ENCODE measurements around the gene PAX7.

Gene PAX7

GRCh38 chr1:18658831-18659230 lies 28.2 kb downstream of the PAX7 start:
- no peak for TF ChIP-seq POLR2A (IDR thresholded peaks at IDR 0.05; ENCODE audit: extremely low read depth, insufficient read length)
- TF ChIP-seq MAX (IDR thresholded peaks at IDR 0.05; ENCODE audit: low read depth, low read length) = no peak
- TF ChIP-seq, protein P1, sequence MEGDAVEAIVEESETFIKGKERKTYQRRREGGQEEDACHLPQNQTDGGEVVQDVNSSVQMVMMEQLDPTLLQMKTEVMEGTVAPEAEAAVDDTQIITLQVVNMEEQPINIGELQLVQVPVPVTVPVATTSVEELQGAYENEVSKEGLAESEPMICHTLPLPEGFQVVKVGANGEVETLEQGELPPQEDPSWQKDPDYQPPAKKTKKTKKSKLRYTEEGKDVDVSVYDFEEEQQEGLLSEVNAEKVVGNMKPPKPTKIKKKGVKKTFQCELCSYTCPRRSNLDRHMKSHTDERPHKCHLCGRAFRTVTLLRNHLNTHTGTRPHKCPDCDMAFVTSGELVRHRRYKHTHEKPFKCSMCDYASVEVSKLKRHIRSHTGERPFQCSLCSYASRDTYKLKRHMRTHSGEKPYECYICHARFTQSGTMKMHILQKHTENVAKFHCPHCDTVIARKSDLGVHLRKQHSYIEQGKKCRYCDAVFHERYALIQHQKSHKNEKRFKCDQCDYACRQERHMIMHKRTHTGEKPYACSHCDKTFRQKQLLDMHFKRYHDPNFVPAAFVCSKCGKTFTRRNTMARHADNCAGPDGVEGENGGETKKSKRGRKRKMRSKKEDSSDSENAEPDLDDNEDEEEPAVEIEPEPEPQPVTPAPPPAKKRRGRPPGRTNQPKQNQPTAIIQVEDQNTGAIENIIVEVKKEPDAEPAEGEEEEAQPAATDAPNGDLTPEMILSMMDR (IDR thresholded peaks at IDR 0.05; ENCODE audit: low read depth, low read length) = no peak
- TF ChIP-seq MYC (IDR thresholded peaks at IDR 0.05; ENCODE audit: low read depth, low read length) = no peak
- H3K4me3 ChIP-seq (ENCODE audit: low read depth, low read length) = no peak overlapping the region
- DNase-seq (ENCODE audit: low read depth) = no peak

DNA sequence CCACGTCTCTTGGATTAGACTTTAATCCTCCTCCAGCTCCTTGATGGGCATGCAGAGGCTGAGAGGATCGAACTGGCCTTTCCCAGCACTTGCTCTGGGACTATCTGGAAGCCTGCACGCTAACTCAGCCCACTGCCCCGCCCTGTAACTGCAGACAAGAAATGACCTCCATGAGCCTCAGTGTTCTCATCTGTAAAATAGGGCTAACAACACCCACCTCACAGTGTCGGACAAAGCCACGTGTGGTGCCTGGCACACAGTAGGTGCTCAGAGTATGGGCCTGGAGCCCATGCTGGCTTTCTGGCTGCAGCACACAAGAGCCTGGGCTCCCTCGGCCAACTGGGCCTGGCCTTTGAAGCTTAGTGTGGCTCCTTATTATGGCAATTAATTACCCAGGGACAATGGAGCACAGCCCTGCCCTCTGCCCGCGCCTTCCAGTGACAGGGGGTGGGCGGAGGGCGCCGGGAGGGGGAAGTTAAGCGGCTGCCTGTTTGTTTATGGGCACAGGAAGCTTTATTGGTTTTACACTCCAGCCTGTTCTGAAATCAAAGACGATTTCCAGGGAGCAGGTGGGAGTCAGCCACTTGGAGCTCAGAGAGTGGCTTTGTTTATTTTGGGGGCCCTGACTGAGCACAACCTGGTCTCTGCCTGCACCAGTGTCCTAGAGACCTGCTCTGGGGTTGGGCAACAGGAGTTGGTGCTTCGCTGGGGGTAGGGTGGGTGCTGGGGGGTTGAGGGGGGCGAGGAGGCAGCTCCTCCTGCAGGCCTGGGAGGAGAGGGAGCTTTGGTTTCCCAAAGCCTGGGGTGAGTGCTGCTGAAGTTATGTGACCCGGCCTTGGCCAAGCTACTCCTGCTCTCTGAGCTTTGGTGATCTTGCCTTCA lies 31.0 kb downstream of the PAX7 start:
- H3K4me3 ChIP-seq (ENCODE audit: low read depth, low read length) = no peak overlapping the region
- no peak for DNase-seq (ENCODE audit: low read depth)
- TF ChIP-seq, protein P1 (IDR thresholded peaks at IDR 0.05; ENCODE audit: low read depth, low read length) = no peak
- no peak for TF ChIP-seq POLR2A (IDR thresholded peaks at IDR 0.05; ENCODE audit: extremely low read depth, insufficient read length)
- no peak for TF ChIP-seq MAX (IDR thresholded peaks at IDR 0.05; ENCODE audit: low read depth, low read length)
- no peak for TF ChIP-seq MYC (IDR thresholded peaks at IDR 0.05; ENCODE audit: low read depth, low read length)

- TF ChIP-seq, protein P1 (IDR thresholded peaks at IDR 0.05; ENCODE audit: low read depth, low read length) = no peak
- no peak for TF ChIP-seq POLR2A (IDR thresholded peaks at IDR 0.05; ENCODE audit: extremely low read depth, insufficient read length)
- TF ChIP-seq MYC (IDR thresholded peaks at IDR 0.05; ENCODE audit: low read depth, low read length) = no peak
Measured at GRCh38 chr1:18662286-18662639, 31.6 kb downstream of the PAX7 start.

GRCh38 chr1:18666317-18666920 lies 35.8 kb downstream of the PAX7 start:
- no peak overlapping the region for H3K4me3 ChIP-seq (ENCODE audit: low read depth, low read length)
- DNase-seq (ENCODE audit: low read depth) = no peak
- TF ChIP-seq POLR2A (IDR thresholded peaks at IDR 0.05; ENCODE audit: extremely low read depth, insufficient read length) = no peak

More at GRCh38 chr1:18662286-18662639, 31.6 kb downstream of the PAX7 start:
- H3K4me3 ChIP-seq (ENCODE audit: low read depth, low read length) = no peak overlapping the region
- no peak for DNase-seq (ENCODE audit: low read depth)

DNA sequence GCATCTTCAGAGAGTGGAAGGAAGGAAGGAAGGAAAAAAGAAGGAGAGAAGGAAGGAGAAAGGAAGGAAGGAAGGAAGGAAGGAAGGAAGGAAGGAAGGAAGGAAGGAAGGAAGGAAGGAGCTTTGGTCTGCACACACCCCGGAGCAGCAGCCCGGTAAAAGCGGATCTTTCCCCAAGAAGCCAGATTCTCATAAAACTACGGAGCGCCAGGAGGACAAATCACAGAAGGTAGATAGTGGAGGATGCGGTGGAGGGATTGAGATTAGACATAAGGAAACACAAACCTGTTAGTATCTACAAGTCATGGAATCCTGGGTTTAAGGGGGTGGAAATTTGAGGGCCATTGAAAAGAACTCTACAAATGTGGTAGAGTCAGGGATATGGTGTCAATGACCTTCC lies 36.7 kb downstream of the PAX7 start:
- DNase-seq (ENCODE audit: low read depth) = no peak
- no peak overlapping the region for H3K4me3 ChIP-seq (ENCODE audit: low read depth, low read length)
- TF ChIP-seq, protein P1 (IDR thresholded peaks at IDR 0.05; ENCODE audit: low read depth, low read length) = no peak
- TF ChIP-seq MAX (IDR thresholded peaks at IDR 0.05; ENCODE audit: low read depth, low read length) (no peak), POLR2A (IDR thresholded peaks at IDR 0.05; ENCODE audit: extremely low read depth, insufficient read length) (no peak), MYC (IDR thresholded peaks at IDR 0.05; ENCODE audit: low read depth, low read length) (no peak)

- no peak for TF ChIP-seq POLR2A (IDR thresholded peaks at IDR 0.05; ENCODE audit: extremely low read depth, insufficient read length)
- TF ChIP-seq, protein P1 (IDR thresholded peaks at IDR 0.05; ENCODE audit: low read depth, low read length) = no peak
- no peak for TF ChIP-seq MAX (IDR thresholded peaks at IDR 0.05; ENCODE audit: low read depth, low read length)
- TF ChIP-seq MYC (IDR thresholded peaks at IDR 0.05; ENCODE audit: low read depth, low read length) = no peak
- H3K4me3 ChIP-seq (ENCODE audit: low read depth, low read length) = no peak overlapping the region
- DNase-seq (ENCODE audit: low read depth) = no peak
Measured at GRCh38 chr1:18668046-18668445, 37.4 kb downstream of the PAX7 start.
